ENCODE results near the gene S100PBP.
"Not testable (repeated sequence)": the region's sequence is repeated elsewhere in the genome, so short reads cannot be mapped to it uniquely, and the experiment has no call there.

S100PBP gene

DNA sequence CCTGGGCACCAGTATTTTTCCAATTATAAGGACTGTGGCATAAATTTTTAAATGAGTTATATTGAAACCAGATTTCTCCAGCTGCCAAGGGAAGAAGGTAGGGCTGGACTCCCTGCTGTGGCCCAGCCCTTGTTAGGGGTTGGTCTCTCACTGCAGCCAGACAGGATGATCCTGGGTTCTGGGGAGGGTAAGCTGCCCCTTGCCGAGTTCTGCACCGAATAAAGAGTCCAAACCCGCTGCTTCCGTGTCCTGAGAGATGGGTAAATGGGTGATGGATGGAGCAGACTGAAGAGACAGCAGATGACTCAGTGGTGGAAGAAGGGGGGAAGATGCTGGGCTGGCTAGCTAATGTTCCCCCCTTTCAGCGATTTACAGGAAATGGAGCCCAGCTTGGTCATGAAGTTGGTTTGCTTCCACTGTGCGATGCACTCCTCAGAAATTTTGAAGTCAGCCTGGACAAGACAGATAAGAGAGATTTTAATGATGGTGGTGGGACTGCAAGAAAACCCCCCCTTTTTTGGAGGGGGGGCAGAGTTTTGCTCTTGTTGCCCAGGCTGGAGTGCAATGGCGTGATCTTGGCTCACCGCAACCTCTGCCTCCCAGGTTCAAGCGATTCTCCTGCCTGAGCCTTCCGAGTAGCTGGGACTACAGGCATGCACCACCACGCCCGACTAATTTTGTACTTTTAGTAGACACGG, 41.7 kb upstream of the S100PBP start:
- peaks cover 26% of the 10 kb centered on the region for H3K36me3 ChIP-seq (ENCODE audit: insufficient read depth, low read length)
- H3K4me1 ChIP-seq (ENCODE audit: insufficient read depth, low read length): peaks cover 8% of the 10 kb centered on the region; the same call in 1 of the 2 replicates
- no peaks in the 10 kb centered on the region for H3K9me3 ChIP-seq (ENCODE audit: control insufficient read depth, insufficient read depth, low read length)
- H3K9ac ChIP-seq (ENCODE audit: low read depth, low read length): no peak overlapping the region

DNA sequence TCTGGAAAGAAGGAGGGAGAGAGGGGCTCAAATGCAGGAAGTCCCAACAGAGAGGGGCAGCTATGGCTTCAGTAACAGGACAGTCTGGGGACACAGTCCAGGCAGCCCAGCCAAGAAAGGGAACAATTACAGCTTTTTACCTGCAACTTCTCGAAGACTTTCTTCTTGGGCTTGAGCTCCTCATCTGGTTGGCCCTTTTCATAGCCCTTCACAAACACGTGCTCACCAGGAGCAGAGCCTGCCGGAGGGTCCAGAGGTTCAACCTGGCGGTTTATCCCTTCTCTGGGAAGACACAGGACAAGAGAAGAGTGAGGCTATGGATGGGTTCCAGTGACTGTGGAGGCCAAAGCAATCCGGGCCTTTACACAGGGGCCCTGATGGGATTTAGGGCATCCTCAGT, 38.2 kb upstream of the S100PBP start:
- Histone ChIP-seq H3K4me1 (ENCODE audit: insufficient read depth, low read length) (peaks cover 8% of the 10 kb centered on the region; the same call in 1 of the 2 replicates), H3K36me3 (ENCODE audit: insufficient read depth, low read length) (peaks cover 57% of the 10 kb centered on the region)

DNA sequence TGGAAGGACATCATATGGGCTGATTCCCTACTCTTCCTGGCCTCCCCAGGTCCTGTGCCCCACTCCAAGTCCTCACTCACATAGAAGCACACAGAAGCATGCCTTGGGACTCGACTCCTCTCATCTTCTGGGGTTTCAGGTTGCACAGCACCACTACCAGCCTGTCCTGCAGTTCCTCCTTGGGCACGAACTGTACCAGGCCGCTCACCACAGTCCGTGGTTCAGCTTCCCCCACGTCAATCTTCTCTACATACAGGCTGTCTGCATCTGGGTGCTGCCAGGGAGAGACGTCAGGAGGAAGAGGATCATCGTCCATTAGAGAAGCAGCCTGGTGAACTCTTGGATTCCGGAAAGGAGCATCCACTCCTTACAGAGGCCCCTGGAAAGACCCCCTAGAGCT, 37.4 kb upstream of the S100PBP start:
- Histone ChIP-seq H3K9ac (ENCODE audit: low read depth, low read length) (no peak overlapping the region), H3K9me3 (ENCODE audit: control insufficient read depth, insufficient read depth, low read length) (no peaks in the 10 kb centered on the region), H3K4me1 (ENCODE audit: insufficient read depth, low read length) (peaks cover 6% of the 10 kb centered on the region; the same call in 1 of the 2 replicates), H3K36me3 (ENCODE audit: insufficient read depth, low read length) (peaks cover 62% of the 10 kb centered on the region)

More for the DNA sequence above, 38.2 kb upstream of the S100PBP start:
- Histone ChIP-seq H3K9me3 (ENCODE audit: control insufficient read depth, insufficient read depth, low read length) (no peaks in the 10 kb centered on the region), H3K9ac (ENCODE audit: low read depth, low read length) (no peak overlapping the region)

DNA sequence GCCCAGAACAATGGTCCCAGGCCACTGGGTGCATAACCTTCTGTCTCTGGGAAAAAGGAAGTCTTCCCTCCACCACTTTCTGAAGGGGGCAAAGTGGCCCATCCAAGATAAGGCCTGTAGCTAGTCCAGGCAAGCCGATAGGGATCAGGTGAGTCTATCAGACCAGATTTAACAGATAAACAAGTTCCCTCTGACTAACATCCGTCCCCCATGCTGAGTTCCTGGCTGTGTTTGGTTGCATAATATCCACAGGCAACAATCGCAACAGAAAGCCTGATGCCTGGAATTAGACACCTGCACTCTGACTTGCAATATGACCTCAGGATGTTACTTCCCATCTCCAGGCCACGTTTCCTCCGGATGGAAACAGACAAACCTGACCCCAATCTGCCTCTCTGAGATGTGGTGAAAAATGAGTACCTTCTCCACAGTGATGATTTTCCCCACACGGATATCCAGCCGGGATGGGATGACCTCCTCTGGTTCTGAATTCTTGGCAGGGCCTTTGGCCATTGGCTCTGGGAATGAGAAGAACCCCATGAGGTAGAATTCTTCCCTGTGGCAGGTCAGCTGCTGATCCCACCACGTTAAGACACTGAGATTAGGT, 36.7 kb upstream of the S100PBP start:
- Histone ChIP-seq H3K4me1 (ENCODE audit: insufficient read depth, low read length) (no peaks in the 10 kb centered on the region), H3K9me3 (ENCODE audit: control insufficient read depth, insufficient read depth, low read length) (no peaks in the 10 kb centered on the region), H3K36me3 (ENCODE audit: insufficient read depth, low read length) (peaks cover 55% of the 10 kb centered on the region), H3K9ac (ENCODE audit: low read depth, low read length) (no peak overlapping the region)

DNA sequence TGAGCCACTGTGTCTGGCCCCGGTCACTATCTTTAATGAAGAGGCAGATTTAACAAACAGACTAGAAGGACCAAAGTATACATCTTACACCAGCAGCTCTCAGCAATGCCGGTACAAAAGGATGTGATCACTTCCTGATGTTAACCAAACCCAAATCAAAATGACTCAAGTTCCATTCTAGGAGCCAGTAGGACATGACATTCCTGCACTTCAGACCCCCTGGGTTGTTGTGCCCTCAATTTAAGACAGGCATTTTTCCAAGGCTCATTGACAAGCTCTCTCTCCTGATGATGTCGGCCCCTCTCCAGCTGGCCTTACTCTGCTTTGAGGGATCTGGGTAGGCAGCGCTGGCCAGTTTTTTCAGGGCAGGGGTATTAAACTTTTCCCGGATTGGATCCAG, 35.4 kb upstream of the S100PBP start:
- Histone ChIP-seq H3K9me3 (ENCODE audit: control insufficient read depth, insufficient read depth, low read length) (no peaks in the 10 kb centered on the region), H3K9ac (ENCODE audit: low read depth, low read length) (no peak overlapping the region), H3K36me3 (ENCODE audit: insufficient read depth, low read length) (peaks cover 67% of the 10 kb centered on the region), H3K4me1 (ENCODE audit: insufficient read depth, low read length) (no peaks in the 10 kb centered on the region)

DNA sequence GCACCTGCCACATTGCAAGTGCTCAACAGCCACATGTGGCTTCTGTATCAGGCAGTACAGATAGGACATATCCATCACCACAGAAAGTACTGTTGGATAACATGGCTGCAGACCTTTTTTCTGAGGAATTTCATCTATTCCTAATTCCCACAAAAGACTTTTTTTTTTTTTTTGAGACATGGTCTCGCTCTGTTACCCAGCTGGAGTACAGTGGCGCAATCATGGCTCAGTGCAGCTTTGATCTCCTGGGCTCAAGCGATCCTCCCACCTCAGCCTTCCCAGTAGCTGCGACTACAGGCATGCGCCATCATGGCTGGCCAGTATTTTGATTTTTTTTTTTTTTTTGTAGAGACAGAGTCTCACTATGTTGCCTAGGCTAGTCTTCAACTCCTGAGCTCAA, 33.6 kb upstream of the S100PBP start:
- H3K4me1 ChIP-seq (ENCODE audit: insufficient read depth, low read length): no peaks in the 10 kb centered on the region
- peaks cover 66% of the 10 kb centered on the region for H3K36me3 ChIP-seq (ENCODE audit: insufficient read depth, low read length)

DNA sequence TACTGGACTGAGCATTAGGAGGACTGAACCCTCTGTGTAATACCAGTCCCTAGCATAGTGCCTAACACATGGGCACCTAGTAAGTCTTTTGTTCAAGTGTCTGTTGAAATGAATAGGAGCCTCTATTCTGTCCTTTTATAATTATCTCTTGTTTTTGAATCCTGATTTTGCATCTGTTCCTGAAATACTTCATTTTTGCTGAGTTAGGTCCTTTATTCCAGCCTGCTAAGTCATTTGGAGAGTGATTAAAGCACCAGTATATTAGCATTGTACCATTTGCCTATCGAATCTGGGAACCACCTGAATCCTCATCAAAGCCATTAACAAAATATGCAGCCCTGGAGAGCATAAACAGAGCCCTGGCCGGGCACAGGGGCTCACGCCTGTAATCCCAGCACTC, 32.6 kb upstream of the S100PBP start:
- Histone ChIP-seq H3K4me1 (ENCODE audit: insufficient read depth, low read length) (no peaks in the 10 kb centered on the region), H3K9ac (ENCODE audit: low read depth, low read length) (no peak overlapping the region), H3K9me3 (ENCODE audit: control insufficient read depth, insufficient read depth, low read length) (no peaks in the 10 kb centered on the region), H3K36me3 (ENCODE audit: insufficient read depth, low read length) (peaks cover 62% of the 10 kb centered on the region)

More for the DNA sequence above, 33.6 kb upstream of the S100PBP start:
- Histone ChIP-seq H3K9me3 (ENCODE audit: control insufficient read depth, insufficient read depth, low read length) (no peaks in the 10 kb centered on the region), H3K9ac (ENCODE audit: low read depth, low read length) (no peak overlapping the region)

DNA sequence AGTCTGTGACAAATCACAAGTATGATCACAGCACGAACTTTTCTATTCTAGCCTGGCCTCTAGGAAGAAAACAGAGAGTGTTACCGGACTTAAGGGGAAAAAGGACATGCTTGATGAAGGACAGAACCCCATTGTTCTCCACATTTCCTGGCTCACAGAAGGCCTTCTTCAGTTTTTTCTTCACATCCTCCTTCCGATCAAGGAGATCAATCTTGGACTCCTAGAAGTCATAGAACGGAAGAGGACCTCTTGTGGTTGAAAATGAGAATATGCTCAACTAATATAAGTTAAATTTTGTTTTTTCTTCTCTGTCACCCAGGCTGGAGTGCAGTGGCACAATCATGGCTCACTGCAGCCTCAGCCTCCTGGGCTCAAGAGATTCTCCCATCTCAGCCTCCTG, 30.6 kb upstream of the S100PBP start:
- Histone ChIP-seq H3K36me3 (ENCODE audit: insufficient read depth, low read length) (peaks cover 54% of the 10 kb centered on the region), H3K4me1 (ENCODE audit: insufficient read depth, low read length) (no peaks in the 10 kb centered on the region), H3K9ac (ENCODE audit: low read depth, low read length) (no peak overlapping the region), H3K9me3 (ENCODE audit: control insufficient read depth, insufficient read depth, low read length) (no peaks in the 10 kb centered on the region)

DNA sequence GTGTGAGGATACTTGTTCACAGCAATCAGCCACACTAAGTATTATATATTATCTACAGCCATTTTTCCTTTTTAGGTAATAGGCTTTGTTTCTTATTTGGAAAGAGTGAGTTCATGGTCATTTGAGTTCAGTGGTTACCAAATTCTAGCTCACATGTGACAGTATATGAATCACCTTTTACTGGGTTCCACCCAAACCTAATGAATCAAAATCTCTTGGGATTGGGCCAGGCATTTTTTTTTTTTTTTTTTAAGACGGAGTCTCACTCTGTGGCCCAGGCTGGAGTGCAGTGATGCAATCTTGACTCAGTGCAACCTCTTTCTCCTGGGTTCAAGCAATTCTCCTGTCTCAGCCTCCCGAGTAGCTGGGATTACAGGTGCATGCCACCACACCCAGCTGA, 28.1 kb upstream of the S100PBP start:
- H3K36me3 ChIP-seq (ENCODE audit: insufficient read depth, low read length): peaks cover 41% of the 10 kb centered on the region

DNA sequence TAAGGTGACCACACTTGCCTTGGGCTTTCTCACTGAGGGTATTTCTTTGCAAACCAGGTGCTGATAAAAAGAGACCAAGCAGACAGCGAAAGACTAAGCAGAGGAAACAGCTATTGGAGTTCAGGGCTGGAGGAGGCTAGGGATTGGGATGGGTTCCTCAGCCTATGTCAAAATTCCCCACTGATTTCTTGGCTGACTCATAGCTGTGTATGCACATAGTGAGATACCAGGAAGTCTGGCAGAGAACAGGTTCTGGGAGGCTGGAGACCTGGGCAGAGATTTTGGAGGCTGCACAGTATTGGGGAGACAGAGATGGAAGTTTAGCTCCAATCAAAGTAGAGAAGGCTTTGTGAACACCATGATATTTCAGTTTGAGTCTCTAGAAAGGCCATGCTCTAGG, 25.6 kb upstream of the S100PBP start:
- Histone ChIP-seq H3K9me3 (ENCODE audit: control insufficient read depth, insufficient read depth, low read length) (no peaks in the 10 kb centered on the region), H3K9ac (ENCODE audit: low read depth, low read length) (no peak overlapping the region), H3K4me1 (ENCODE audit: insufficient read depth, low read length) (no peaks in the 10 kb centered on the region), H3K36me3 (ENCODE audit: insufficient read depth, low read length) (peaks cover 34% of the 10 kb centered on the region)

More for the DNA sequence above, 28.1 kb upstream of the S100PBP start:
- H3K9me3 ChIP-seq (ENCODE audit: control insufficient read depth, insufficient read depth, low read length); H3K4me1 ChIP-seq (ENCODE audit: insufficient read depth, low read length); H3K9ac ChIP-seq (ENCODE audit: low read depth, low read length): not testable (repeated sequence)

DNA sequence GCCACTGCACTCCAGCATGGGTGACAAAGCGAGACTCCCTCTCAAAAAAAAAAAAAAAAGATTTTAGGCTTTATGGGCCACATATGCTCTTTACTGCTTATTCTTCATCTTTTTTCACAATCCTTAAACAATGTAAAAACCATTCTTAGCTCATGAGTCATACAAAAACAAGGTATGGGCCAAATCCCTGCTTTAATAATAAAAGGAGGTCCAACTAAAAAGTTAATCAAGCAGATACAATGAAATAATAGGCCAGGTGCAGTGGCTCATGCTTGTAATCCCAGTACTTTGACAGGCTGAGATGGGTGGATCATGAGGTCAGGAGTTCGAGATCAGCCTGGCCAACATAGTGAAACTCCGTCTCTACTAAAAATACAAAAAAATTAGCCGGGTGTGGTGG, 21.7 kb upstream of the S100PBP start:
- H3K9ac ChIP-seq (ENCODE audit: low read depth, low read length); H3K4me1 ChIP-seq (ENCODE audit: insufficient read depth, low read length); H3K9me3 ChIP-seq (ENCODE audit: control insufficient read depth, insufficient read depth, low read length): not testable (repeated sequence)
- peaks cover 45% of the 10 kb centered on the region for H3K36me3 ChIP-seq (ENCODE audit: insufficient read depth, low read length)

DNA sequence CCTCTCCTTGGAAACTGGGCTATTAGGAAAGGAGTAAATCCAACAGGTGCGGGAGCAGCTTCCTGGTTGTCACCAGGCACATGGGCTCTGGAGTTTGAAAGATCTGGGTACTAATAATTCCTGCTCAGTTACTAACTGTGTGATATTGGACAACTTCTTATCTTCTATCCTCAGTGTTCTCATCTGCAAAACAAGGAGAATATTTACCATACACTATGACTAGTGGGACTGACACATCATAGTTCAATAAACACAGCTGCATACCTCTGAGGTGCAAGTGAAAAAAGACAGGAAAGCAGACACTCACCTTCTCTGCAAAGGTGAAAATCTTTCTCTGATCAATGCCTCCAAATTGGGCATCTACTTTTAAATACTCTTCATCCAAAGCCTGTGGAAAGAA, 20.0 kb upstream of the S100PBP start:
- Histone ChIP-seq H3K4me1 (ENCODE audit: insufficient read depth, low read length) (no peaks in the 10 kb centered on the region), H3K9ac (ENCODE audit: low read depth, low read length) (no peak overlapping the region), H3K36me3 (ENCODE audit: insufficient read depth, low read length) (peaks cover 43% of the 10 kb centered on the region)

DNA sequence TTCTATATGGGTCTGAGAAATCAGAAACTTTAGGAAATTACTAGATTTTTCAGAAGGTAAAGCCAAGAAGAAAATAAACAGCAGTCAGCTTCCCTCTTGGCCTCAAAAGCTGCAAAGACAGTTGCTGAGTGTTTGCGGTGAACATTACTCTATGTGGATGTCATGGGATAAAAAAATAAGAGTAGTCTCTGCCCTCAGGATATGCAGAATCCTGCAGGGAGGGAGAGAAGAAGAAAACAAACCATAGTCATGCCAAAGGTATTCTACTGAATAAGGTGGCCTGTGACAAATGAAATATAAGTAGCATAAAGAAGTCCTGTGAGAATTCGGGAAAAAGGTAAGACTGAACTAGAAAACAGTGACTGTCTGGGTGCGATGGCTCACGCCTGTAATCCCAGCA, 19.3 kb upstream of the S100PBP start:
- no peaks in the 10 kb centered on the region for H3K4me1 ChIP-seq (ENCODE audit: insufficient read depth, low read length)
- no peak overlapping the region for H3K9ac ChIP-seq (ENCODE audit: low read depth, low read length)
- H3K9me3 ChIP-seq (ENCODE audit: control insufficient read depth, insufficient read depth, low read length): no peaks in the 10 kb centered on the region
- H3K36me3 ChIP-seq (ENCODE audit: insufficient read depth, low read length): peaks cover 48% of the 10 kb centered on the region

More for the DNA sequence above, 20.0 kb upstream of the S100PBP start:
- no peaks in the 10 kb centered on the region for H3K9me3 ChIP-seq (ENCODE audit: control insufficient read depth, insufficient read depth, low read length)

DNA sequence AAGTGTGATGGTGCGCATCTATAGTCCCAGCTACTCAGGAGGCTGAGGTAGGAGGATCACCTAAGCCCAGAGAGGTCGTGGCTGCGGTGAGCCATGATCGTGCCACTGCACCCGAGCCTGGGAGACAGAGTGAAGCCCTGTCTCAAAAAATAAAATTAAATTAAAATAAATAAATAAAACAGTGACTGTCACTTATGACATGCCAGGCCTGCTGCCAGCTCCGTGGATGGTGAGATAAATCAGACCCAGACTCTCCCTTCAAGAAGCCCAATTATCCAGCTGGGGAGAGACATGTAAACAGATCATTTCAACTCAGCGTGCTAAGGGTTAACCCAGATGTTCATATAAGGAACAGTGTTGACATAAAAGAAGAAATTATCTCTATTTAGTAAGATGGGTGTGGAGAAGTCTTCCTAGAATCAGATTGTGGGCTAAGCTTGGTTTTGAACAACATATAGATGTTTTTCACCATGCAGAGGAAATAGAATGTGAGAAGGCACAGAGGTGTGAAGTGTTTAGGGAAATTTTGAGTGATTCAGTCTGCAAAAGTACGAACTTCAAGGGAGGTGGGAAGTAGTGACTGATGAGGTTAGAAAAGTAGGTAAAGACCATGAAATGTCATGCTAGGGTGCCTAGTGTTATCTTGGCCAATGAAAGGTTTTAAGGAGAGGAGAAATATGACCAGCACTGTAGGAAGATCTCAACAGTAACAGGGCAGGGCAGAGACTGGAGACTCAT, 18.6 kb upstream of the S100PBP start:
- Histone ChIP-seq H3K36me3 (ENCODE audit: insufficient read depth, low read length) (peaks cover 47% of the 10 kb centered on the region), H3K4me1 (ENCODE audit: insufficient read depth, low read length) (no peaks in the 10 kb centered on the region), H3K9ac (ENCODE audit: low read depth, low read length) (no peak overlapping the region), H3K9me3 (ENCODE audit: control insufficient read depth, insufficient read depth, low read length) (no peaks in the 10 kb centered on the region)

All from ES-I3 (cell line).